Rectal smooth muscle tissue (tissue), 1 donor: Measurements from ENCODE around the gene GATA5.

Source experiments
- H3K27ac ChIP-seq: one replicate; pipeline ENCODE4 v1.7.0; 2013; ENCODE audit warnings: low read depth, low read length, inconsistent platforms
- H3K27me3 ChIP-seq: one replicate; pipeline ENCODE4 v1.7.0; 2013; ENCODE audit warnings: low read length; ENCODE audit not compliant: control insufficient read depth, insufficient read depth
- H3K36me3 ChIP-seq: one replicate; pipeline ENCODE4 v1.7.0; 2013; ENCODE audit warnings: low read length; ENCODE audit not compliant: control insufficient read depth, insufficient read depth
- H3K4me1 ChIP-seq: one replicate; pipeline ENCODE4 v1.7.0; 2013; ENCODE audit warnings: low read length; ENCODE audit not compliant: control insufficient read depth, insufficient read depth
- H3K4me3 ChIP-seq: one replicate; pipeline ENCODE4 v1.7.0; 2013; ENCODE audit warnings: low read length
- H3K9ac ChIP-seq: one replicate; pipeline ENCODE4 v1.7.0; 2013; ENCODE audit warnings: low read length

Gene GATA5

DNA sequence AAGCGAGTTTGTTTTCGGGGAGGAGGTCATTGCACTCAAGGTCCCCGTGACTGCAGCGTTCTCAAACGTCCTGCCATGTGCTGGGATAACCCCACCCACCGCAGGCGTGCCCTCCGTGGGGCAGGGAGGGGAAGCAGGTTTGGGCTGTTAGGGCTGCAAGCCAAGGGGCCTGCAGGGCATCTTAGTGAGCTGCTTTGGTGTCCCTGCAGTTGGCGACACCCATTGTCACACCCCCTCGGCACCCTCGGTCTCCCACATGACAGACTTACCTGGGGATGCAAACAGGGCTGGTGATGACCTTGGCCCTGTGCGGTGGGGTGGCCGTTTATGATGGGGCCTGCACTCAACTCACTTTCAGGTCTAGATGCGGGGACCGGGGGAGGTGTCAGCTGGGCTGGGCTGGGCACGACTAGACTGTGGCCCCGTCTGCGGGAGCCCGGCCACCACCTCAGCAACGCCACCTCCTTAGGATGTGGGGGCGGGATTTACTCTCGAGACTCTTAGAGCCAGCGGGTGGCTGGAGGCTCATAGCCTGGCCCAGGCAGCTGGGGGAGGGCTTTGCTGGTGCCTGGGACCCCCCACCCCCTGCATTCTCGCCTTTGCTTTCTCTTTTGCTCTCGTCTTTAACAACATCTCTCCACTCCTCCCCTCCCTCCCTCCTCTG, 6.5 kb upstream of the GATA5 start:
- Histone ChIP-seq H3K4me3 (no peak overlapping the region), H3K36me3 (no peaks in the 10 kb centered on the region), H3K9ac (no peak overlapping the region), H3K27me3 (peaks cover 47% of the 10 kb centered on the region), H3K4me1 (no peaks in the 10 kb centered on the region), H3K27ac (no peak overlapping the region)

DNA sequence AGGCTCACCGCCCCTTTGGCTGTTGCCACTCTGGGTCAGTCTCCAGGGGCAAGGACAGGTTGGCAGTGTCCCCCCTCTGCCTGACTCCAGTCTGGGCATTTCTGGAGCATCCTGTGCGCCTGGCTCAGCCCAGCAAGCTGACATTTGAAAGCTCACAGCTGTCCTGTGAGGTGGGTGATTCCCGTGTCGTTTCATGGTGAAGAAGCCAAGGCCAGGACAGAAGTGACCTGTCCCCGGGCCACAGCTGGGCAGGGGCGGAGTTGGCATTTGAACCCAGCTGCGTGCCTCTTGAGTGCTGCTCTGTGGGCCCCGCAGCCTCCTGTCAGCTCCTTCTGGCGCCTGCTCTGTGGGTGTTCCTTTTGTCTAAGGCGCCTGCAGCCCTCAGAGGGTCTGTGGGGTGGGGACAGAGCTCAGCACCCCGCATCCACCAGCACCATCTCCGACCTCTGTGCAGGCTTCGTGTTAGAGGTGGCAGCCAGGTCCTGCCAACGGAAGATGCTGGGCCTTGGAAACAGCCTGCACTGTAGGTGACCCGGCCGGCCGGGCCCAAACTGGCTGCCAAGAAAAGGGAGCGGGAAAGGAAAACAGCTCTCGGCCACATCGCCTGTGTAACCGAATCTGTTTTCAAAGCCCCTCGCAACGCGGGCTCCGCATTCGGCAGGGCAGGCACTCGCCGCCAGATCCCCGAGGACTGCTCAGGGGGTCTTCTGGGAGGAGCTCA, 5.8 kb upstream of the GATA5 start:
- Histone ChIP-seq H3K4me3 (no peak overlapping the region), H3K4me1 (no peaks in the 10 kb centered on the region), H3K36me3 (no peaks in the 10 kb centered on the region), H3K9ac (no peak overlapping the region), H3K27me3 (peaks cover 48% of the 10 kb centered on the region), H3K27ac (no peak overlapping the region)

- no peak overlapping the region for H3K27ac ChIP-seq
- no peaks in the 10 kb centered on the region for H3K4me1 ChIP-seq
- peaks cover 47% of the 10 kb centered on the region for H3K27me3 ChIP-seq
- no peaks in the 10 kb centered on the region for H3K36me3 ChIP-seq
- no peak overlapping the region for H3K4me3 ChIP-seq
- H3K9ac ChIP-seq: no peak overlapping the region
These were observed 4.5 kb upstream of the GATA5 start for GRCh38 chr20:62480318-62480717.

GRCh38 chr20:62479656-62480055, 3.9 kb upstream of the GATA5 start:
- Histone ChIP-seq H3K9ac (no peak overlapping the region), H3K4me1 (no peaks in the 10 kb centered on the region), H3K27me3 (peaks cover 47% of the 10 kb centered on the region), H3K27ac (no peak overlapping the region), H3K4me3 (no peak overlapping the region), H3K36me3 (no peaks in the 10 kb centered on the region)

GRCh38 chr20:62479156-62479555, 3.4 kb upstream of the GATA5 start:
- Histone ChIP-seq H3K4me3 (no peak overlapping the region), H3K4me1 (no peaks in the 10 kb centered on the region), H3K27ac (no peak overlapping the region), H3K36me3 (no peaks in the 10 kb centered on the region), H3K27me3 (peaks cover 44% of the 10 kb centered on the region), H3K9ac (no peak overlapping the region)

GRCh38 chr20:62477669-62478455, 2.1 kb upstream of the GATA5 start:
- no peaks in the 10 kb centered on the region for H3K4me1 ChIP-seq
- H3K4me3 ChIP-seq: no peak overlapping the region
- no peak overlapping the region for H3K9ac ChIP-seq
- H3K27me3 ChIP-seq: peaks cover 45% of the 10 kb centered on the region
- H3K36me3 ChIP-seq: no peaks in the 10 kb centered on the region
- H3K27ac ChIP-seq: no peak overlapping the region

GRCh38 chr20:62476056-62476838, 452 bp upstream of the GATA5 start:
- H3K27ac ChIP-seq: no peak overlapping the region
- no peaks in the 10 kb centered on the region for H3K36me3 ChIP-seq
- H3K4me1 ChIP-seq: no peaks in the 10 kb centered on the region
- no peak overlapping the region for H3K4me3 ChIP-seq
- H3K9ac ChIP-seq: no peak overlapping the region
- peaks cover 38% of the 10 kb centered on the region for H3K27me3 ChIP-seq

DNA sequence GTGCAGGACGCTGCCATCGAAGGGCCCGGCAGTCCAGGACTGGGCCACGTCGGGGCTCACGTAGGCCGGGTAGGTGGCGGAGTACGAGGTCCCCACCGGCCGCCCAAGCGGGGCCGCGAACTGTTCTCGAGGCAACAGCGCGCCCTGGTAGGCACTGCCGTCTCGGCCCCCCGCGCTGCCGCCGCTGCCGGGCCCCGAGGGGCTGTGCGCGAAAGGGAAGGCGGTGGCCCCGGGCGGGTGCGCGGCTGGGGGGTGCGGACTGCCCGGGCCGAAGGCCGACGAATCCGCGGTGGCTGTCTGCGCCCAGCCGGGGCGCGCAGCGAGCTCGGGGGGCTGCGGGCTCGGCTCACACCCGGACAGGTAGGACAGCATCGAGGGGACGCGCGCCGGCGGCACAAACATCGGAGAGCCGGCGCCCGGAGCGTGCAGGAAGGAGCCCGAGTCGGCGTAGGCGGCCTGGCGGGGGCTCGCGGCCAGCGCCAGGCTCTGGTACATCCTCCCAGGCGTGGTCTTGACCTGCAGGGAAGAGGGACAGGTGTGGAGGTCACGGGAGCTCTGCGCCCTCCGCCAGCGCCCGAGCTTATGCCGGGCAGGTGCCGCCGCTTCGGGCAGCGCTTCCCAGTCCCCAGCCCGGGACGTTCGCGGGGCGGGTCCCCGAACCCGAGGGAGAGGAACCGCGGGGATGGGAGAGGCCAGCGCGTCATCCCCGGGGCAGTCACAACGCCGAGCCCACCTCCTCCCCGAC, 596 bp downstream of the GATA5 start:
- peaks cover 40% of the 10 kb centered on the region for H3K27me3 ChIP-seq
- H3K4me3 ChIP-seq: no peak overlapping the region

DNA sequence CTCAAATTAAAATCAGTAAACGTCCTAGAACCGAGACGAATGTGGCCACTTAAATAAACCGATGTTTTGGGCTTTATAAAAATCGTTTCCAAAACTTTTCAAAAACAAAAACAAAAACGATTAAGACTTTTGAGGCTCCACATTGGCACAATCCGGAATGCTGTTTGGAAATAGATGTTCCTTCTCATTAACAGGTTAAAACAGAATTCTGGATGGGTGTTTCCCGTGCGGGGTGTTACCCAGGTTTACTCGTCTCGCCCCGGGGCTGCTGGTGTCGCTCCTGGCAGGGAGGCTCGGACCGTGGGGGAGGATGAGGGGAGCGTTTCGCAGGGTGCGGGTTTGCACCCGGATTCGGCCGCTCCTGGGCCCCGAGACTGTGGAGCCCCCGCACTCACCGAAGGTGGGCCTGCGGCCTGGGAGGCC, 1.2 kb downstream of the GATA5 start:
- no peak overlapping the region for H3K4me3 ChIP-seq
- no peak overlapping the region for H3K27ac ChIP-seq
- H3K4me1 ChIP-seq: no peaks in the 10 kb centered on the region
- no peaks in the 10 kb centered on the region for H3K36me3 ChIP-seq
- peaks cover 39% of the 10 kb centered on the region for H3K27me3 ChIP-seq
- no peak overlapping the region for H3K9ac ChIP-seq

More for the DNA sequence above, 596 bp downstream of the GATA5 start:
- no peaks in the 10 kb centered on the region for H3K36me3 ChIP-seq
- no peak overlapping the region for H3K9ac ChIP-seq
- no peaks in the 10 kb centered on the region for H3K4me1 ChIP-seq
- H3K27ac ChIP-seq: no peak overlapping the region

DNA sequence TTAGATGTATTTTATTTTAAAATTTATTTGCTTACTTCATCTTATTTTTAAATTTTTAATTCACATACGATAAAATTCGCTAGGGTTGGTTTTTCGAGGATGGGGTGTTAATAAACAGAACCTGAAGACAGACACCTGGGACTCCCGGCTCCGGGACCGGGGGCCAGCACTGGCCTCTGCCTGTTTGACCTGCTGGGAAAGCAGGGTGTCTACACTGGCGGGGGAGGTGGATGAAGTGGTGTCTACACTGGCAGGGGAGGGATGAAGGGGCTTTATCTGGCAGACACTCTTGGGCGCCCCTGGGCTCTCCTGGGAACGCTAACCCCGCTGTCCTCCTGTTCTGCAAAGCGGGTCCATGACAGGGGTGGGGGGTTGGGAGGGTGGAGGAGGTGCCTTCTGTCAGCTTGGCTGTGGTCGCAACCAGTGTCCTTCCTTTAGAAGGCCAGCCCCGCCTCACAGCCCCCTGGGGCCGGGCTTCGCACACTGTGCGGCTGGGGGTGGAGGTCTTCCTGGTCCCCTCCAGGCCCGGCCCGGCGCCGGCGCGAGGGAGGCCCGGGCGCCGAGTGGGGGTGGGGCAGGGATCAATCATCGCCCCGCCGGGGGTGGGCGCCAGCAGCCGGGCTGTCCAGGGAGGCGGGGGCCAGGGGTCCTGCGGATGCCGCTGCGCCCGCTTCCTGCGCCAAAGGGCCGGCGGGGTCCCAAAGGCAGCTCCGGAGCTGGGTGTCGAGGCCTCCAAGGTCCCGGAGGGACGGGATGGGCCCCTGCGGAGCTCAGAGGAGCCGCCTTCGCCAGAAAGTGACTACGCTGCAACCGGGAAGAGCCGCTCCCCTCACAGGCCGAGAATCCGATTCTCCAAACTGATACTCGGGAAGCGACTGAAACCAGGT, 1.8 kb downstream of the GATA5 start:
- H3K4me3 ChIP-seq: no peak overlapping the region
- no peak overlapping the region for H3K27ac ChIP-seq
- peaks cover 33% of the 10 kb centered on the region for H3K27me3 ChIP-seq
- H3K9ac ChIP-seq: no peak overlapping the region
- no peaks in the 10 kb centered on the region for H3K4me1 ChIP-seq
- no peaks in the 10 kb centered on the region for H3K36me3 ChIP-seq
